ENCODE results near the gene DEPP1.

GRCh38 chr10:44994752-44995530, 16.3 kb upstream of the DEPP1 start:
- TF ChIP-seq CTCF (IDR thresholded peaks at IDR 0.05) (no peak), POLR2A (IDR thresholded peaks at IDR 0.05) (no peak)
